Small intestine (tissue), 7 donors: ENCODE measurements around the gene ABI1. TPM values are rescaled to one million over a fixed set of nuclear protein-coding genes. Genes with fewer than 3 reads are reported as not detected.

Experiments
- DNase-seq, 2 donors: peaks; one replicate each; pipeline versions ENCODE4 v3.0.0 to v3.0.0-alpha.2; 2013
- FAIRE-seq: peaks from 2 replicates; lab custom pipeline; 2012; peaks lifted over from hg19 to GRCh38; lab: Jason Lieb, UNC
- H3K27ac ChIP-seq, 3 donors: one replicate each; pipeline ENCODE4 v1.5.1; 2013; ENCODE audit warnings: low read length in 2 of 3, mild to moderate bottlenecking in 2 of 3, control low read depth in 1 of 3, inconsistent platforms in 1 of 3, low read depth in 1 of 3, moderate library complexity in 1 of 3
- H3K27me3 ChIP-seq, 3 donors: one replicate each; pipeline ENCODE4 v1.6.1; 2013; ENCODE audit warnings: low read length in 3 of 3, inconsistent platforms in 1 of 3; ENCODE audit not compliant: control insufficient read depth in 3 of 3, insufficient read depth in 3 of 3
- H3K36me3 ChIP-seq, 3 donors: one replicate each; pipeline ENCODE4 v1.6.1; 2013; ENCODE audit warnings: low read length in 3 of 3, inconsistent platforms in 1 of 3, low read depth in 1 of 3, mild to moderate bottlenecking in 1 of 3, moderate library complexity in 1 of 3; ENCODE audit not compliant: control insufficient read depth in 3 of 3, insufficient read depth in 2 of 3
- H3K4me1 ChIP-seq, 3 donors: one replicate each; pipeline ENCODE4 v1.6.1; 2013; ENCODE audit warnings: low read length in 2 of 3, inconsistent platforms in 1 of 3, low read depth in 1 of 3, mild to moderate bottlenecking in 1 of 3, moderate library complexity in 1 of 3; ENCODE audit not compliant: control insufficient read depth in 3 of 3, insufficient read depth in 2 of 3
- H3K4me3 ChIP-seq, 3 donors: one replicate each; pipeline ENCODE4 v1.5.1; 2013; ENCODE audit warnings: low read length in 3 of 3, control low read depth in 1 of 3, inconsistent platforms in 1 of 3, low read depth in 1 of 3, mild to moderate bottlenecking in 1 of 3, moderate library complexity in 1 of 3
- H3K9me3 ChIP-seq, 2 donors: one replicate each; pipeline ENCODE4 v1.6.1; 2013; ENCODE audit warnings: low read depth in 1 of 2, low read length in 1 of 2; ENCODE audit not compliant: control insufficient read depth in 2 of 2, insufficient read depth in 1 of 2
- WGBS, 3 donors: extraction: QIAGEN DNeasy Blood & Tissue Kit; methylation state at CpG; one replicate each; pipeline ENCODE4 v1.1.7; 2013; 5-methylcytosine and 5-hydroxymethylcytosine counted together
- polyA plus RNA-seq, 4 donors: library from polyadenylated mRNA; stranded (reverse) in 3 of 4; unstranded in 1 of 4; fragments of 200-250 nt in 3 of 4; fragments of 120-200 nt in 1 of 4; gene quantifications; one replicate each; pipeline versions ENCODE4 v1.2.1 to v1.2.3, GENCODE V29; 2013
- donor health status: healthy with polysubstance abuse.
- donor health status: control.
- donor health status: control.
- donor health status: Bipolar disorder and iron deficiency.
- donor health status: healthy.

Gene ABI1
- polyA plus RNA-seq, 4 donors, result 25.5 to 53.0 (median 38.4) TPM

DNA sequence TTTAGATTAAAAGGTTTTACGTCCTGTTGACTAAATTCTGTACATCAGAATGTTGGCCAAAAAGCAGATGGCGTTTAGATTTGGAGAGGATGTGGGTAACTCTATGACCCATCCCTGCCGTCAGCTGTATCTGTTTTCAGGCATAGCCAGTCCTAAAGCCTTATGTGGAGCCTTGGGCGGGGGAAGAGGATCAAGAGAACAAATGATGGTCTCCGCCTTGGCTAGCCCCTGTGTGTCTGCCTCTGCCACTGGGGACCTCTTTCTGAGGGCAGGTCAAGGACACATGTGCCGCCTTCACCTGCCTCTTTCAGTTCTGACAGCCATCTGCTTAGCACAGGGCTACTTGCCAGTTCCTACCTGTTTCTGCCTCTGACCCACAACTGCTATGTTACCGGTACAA lies 139.2 kb downstream of the ABI1 start:
- no peaks in the 10 kb centered on the region for H3K9me3 ChIP-seq
- 77 to 84% (median 81%) methylated on average over 7 of the region's 7 CpGs for WGBS, 3 donors
- peaks cover 0 to 4% (median 0%) of the 10 kb centered on the region in 3 donors for H3K4me1 ChIP-seq
- H3K27me3 ChIP-seq, result no peaks in the 10 kb centered on the region
- DNase-seq, result no peak
- peaks cover 6 to 46% (median 7%) of the 10 kb centered on the region in 3 donors for H3K36me3 ChIP-seq
- H3K27ac ChIP-seq, result peak overlapping the region in 2 of 3 donors; percentile 64 to 75
- FAIRE-seq, result no peak
- H3K4me3 ChIP-seq, result no peak overlapping the region

DNA sequence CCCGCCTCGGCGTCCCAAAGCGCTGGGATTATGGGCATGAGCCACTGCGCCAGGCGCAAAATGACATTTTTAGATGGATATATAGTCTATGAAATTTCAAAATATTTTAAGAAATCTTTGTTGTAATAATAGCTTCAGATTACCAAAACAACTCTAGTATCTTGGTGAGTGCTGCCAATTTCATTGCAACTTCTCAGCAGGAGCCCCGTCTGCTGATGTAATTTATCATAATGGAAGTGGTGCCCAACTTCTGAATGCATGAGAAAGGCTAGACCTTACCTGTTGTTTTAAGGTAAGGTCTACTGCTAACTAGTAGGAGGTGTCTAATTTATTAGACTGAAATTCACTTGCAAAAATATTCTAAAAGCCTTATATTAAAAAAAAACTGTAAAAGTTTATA lies 143.3 kb downstream of the ABI1 start:
- Histone ChIP-seq H3K27ac (no peak overlapping the region), H3K4me3 (no peak overlapping the region), H3K27me3 (no peaks in the 10 kb centered on the region), H3K9me3 (no peaks in the 10 kb centered on the region), H3K4me1 (peaks cover 0 to 38% (median 5%) of the 10 kb centered on the region in 3 donors), H3K36me3 (peaks cover 6 to 46% (median 14%) of the 10 kb centered on the region in 3 donors)
- FAIRE-seq, result no peak
- DNase-seq, result no peak
- WGBS, 3 donors, result 79 to 96% (median 89%) methylated on average over 7 of the region's 7 CpGs

DNA sequence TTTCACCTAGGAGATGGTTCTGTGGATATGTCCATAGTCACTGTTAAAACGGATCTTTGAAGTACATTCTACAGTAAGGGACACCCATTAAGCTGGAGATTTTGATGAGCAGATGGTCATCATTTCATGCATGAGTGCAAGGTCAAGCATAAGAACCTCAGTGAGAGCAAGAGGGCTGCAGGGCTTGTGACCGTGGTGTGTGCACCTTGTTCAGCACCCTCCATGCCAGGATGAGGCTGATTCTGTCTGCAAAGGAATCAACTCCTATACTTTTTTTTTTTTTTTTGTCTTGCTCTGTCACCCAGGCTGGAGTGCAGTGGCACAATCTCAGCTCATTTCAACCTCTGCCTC lies 145.6 kb downstream of the ABI1 start:
- Histone ChIP-seq H3K27me3 (no peaks in the 10 kb centered on the region), H3K36me3 (peaks cover 3 to 40% (median 10%) of the 10 kb centered on the region in 3 donors), H3K9me3 (no peaks in the 10 kb centered on the region), H3K4me1 (peaks cover 0 to 41% (median 5%) of the 10 kb centered on the region in 3 donors), H3K4me3 (no peak overlapping the region), H3K27ac (peak overlapping the region; percentile 16 to 80 (median 77))
- DNase-seq (no peak), FAIRE-seq (no peak)
- WGBS, 3 donors, result 30 to 71% (median 44%) methylated on average over 2 of the region's 2 CpGs

DNA sequence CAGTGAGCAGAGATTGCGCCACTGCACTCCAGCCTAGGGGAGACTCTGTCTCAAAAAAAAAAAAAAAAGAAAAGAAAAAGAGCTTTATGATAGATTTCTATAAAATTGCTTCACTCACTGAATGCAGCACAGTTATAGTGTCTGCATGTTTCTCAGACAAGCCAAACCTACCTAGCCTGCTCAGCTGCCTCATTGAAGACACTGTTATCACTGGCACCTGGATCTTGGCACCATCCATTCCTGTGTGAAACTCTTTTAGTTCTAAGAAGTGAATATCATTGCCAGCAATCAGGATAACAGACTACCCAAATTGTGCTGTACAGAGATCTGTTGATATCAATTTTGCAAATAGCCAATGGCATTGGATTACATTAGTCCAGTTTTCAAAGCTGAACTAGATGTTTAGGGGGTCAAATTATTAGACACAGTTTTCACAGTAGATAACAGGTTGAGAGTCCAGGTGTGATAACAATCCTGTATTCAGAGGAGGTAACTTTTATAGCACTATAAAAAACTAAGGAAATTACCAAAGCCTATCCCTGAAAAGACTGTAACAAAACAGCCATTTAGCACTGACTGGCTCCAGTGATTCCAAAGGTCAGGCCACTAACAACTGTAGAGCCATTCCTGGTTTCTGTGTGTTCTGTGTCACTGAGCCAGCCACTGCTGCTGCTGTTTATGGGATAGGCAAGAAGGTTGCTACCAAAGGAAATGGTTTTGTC lies 146.2 kb downstream of the ABI1 start:
- peaks cover 0 to 41% (median 5%) of the 10 kb centered on the region in 3 donors for H3K4me1 ChIP-seq
- 42 to 70% (median 47%) methylated on average over 1 of the region's 1 CpG for WGBS, 3 donors
- no peaks in the 10 kb centered on the region for H3K9me3 ChIP-seq
- DNase-seq (peak; percentile 93 to 97), FAIRE-seq (peak; percentile 86)
- peaks cover 3 to 40% (median 10%) of the 10 kb centered on the region in 3 donors for H3K36me3 ChIP-seq
- H3K27me3 ChIP-seq, result no peaks in the 10 kb centered on the region
- peak overlapping the region; percentile 41 to 85 (median 80) for H3K27ac ChIP-seq
- H3K4me3 ChIP-seq, result no peak overlapping the region

DNA sequence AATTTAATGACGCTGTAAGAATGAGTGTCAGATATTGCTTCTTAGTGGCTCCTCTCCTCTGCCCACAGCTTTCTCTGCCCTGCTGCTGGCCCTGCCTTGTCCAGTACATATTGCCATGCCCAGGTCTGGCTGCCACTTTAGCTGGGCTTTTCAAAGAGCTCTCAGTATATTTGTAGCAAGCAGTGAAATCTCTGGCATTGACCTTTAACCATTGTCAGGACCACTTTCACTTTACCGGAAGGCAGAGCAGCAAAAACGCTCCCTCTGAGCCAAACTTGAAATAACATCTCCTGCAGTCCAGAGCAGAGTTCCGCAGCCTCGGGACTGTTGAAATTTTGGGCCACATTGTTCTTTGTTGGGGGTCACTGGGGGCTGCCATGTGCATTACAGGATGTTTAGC lies 149.4 kb downstream of the ABI1 start:
- H3K9me3 ChIP-seq, result no peaks in the 10 kb centered on the region
- 23 to 61% (median 46%) methylated on average over 5 of the region's 5 CpGs for WGBS, 3 donors
- peaks cover 3 to 55% (median 23%) of the 10 kb centered on the region in 3 donors for H3K36me3 ChIP-seq
- FAIRE-seq, result no peak
- H3K4me1 ChIP-seq, result peaks cover 0 to 35% (median 7%) of the 10 kb centered on the region in 3 donors
- H3K27ac ChIP-seq, result peak overlapping the region in 1 of 3 donors; percentile 18
- H3K4me3 ChIP-seq, result no peak overlapping the region
- no peaks in the 10 kb centered on the region for H3K27me3 ChIP-seq
- DNase-seq, result no peak

DNA sequence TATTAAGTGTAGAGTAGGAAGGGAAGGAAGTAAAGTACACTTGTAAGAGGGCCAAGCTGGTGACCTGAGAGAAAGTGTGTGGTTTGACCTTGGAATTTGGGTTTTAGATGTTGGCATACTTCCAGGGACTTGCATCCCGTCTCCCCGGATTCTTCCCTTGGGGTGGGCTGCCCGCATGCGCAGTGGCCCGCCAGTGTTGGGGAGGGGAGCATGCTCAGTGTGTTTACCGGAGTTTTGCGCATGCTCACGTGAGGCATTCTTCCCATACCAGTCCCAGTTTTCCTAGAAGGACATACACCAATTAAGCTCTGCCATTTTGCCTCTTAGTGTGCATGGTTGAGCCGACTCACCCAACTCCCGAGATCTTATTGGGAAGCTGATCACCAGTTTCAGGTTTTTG lies 153.8 kb downstream of the ABI1 start:
- Histone ChIP-seq H3K36me3 (peaks cover 0 to 53% (median 21%) of the 10 kb centered on the region in 3 donors), H3K4me3 (no peak overlapping the region), H3K9me3 (no peaks in the 10 kb centered on the region), H3K27me3 (no peaks in the 10 kb centered on the region), H3K4me1 (peaks cover 0 to 10% (median 5%) of the 10 kb centered on the region in 3 donors), H3K27ac (no peak overlapping the region)
- 90 to 93% (median 92%) methylated on average over 9 to 10 of the region's 10 CpGs for WGBS, 3 donors
- DNase-seq, result no peak
- no peak for FAIRE-seq

DNA sequence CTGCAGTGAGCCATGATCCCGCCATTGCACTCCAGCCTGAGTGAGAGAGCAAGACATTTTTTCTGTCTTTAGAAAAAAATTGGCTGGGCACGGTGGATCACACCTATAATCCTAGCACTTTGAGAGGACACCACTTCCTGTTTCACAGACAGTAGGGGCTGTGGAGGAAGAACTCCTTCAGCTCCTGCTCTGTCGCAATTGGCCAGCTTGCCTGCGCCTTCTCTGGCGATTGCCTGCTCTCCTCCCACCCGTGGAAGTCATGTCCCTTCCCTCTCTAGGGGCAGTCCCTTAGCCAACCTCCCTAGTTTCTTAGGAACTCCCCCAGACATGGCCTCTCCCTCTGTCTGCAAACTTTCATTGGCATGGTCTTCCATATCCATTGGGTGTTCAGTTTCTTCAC lies 154.6 kb downstream of the ABI1 start:
- no peak overlapping the region for H3K4me3 ChIP-seq
- DNase-seq (no peak), FAIRE-seq (no peak)
- H3K27ac ChIP-seq, result peak overlapping the region in 1 of 3 donors; percentile 26
- H3K9me3 ChIP-seq, result peaks cover 0 to 7% of the 10 kb centered on the region in 2 donors
- H3K27me3 ChIP-seq, result no peaks in the 10 kb centered on the region
- WGBS, 3 donors, result 77 to 88% (median 78%) methylated on average over 6 of the region's 6 CpGs
- H3K4me1 ChIP-seq, result peaks cover 0 to 14% (median 5%) of the 10 kb centered on the region in 3 donors
- H3K36me3 ChIP-seq, result peaks cover 0 to 55% (median 21%) of the 10 kb centered on the region in 3 donors

DNA sequence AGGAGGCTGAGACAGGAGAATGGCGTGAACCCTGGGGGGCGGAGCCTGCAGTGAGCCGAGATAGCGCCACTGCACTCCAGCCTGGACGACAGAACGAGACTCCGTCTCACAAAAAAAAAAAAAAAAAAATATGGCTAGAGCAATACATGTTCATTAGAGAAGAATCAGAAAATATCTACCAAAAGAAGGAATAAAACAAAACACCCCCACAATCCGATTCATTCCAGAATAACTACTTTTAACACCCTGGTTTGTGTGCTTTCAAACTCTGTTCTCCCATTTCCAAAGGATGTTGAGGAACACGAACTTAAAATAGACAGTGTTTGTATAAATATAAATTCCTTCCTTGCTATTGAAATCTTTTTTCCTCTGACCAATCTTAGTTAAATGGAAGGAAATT lies 156.8 kb downstream of the ABI1 start:
- peaks cover 0 to 30% (median 5%) of the 10 kb centered on the region in 3 donors for H3K4me1 ChIP-seq
- H3K27me3 ChIP-seq, result no peaks in the 10 kb centered on the region
- WGBS, 3 donors, result 85 to 97% (median 89%) methylated on average over 5 to 9 of the region's 9 CpGs
- H3K9me3 ChIP-seq, result peaks cover 0 to 8% of the 10 kb centered on the region in 2 donors
- no peak for DNase-seq
- FAIRE-seq, result no peak
- no peak overlapping the region for H3K27ac ChIP-seq
- H3K36me3 ChIP-seq, result peaks cover 0 to 47% (median 21%) of the 10 kb centered on the region in 3 donors
- H3K4me3 ChIP-seq, result no peak overlapping the region
